ENCODE results near the gene IFNA14.

IFNA14 gene

GRCh38 chr9:21267485-21268346 lies 27.9 kb upstream of the IFNA14 start:
- POLR2A ChIA-PET (ENCODE audit: low non-redundant PET): no interaction called here
- no peak overlapping the region for H3K27ac ChIP-seq
- CTCF ChIA-PET: interaction anchor here (1.5 kb wide), 1 partner anchor 15 kb away, joined by 10 read pairs; no protein-coding TSS in a partner anchor
- no peak for TF ChIP-seq CTCF (conservative IDR thresholded peaks at IDR 0.05; ENCODE audit: low read depth)
- DNase-seq (ENCODE audit: low spot score): no peak

- POLR2A ChIA-PET (ENCODE audit: low non-redundant PET): no interaction called here
- CTCF ChIA-PET: interaction anchor here (0.8 to 1.5 kb wide), 2 partner anchors 14 kb away, joined by 4 to 10 read pairs; no protein-coding TSS in a partner anchor
- H3K27ac ChIP-seq: no peak overlapping the region
- no peak for DNase-seq (ENCODE audit: low spot score)
- no peak for TF ChIP-seq CTCF (conservative IDR thresholded peaks at IDR 0.05; ENCODE audit: low read depth)
Measured at GRCh38 chr9:21266733-21267484, 27.1 kb upstream of the IFNA14 start.

GRCh38 chr9:21265421-21266189 lies 25.8 kb upstream of the IFNA14 start:
- ChIA-PET CTCF (interaction anchor here (0.6 to 1.4 kb wide), 4 partner anchors 12 to 131 kb away, joined by 3 to 5 read pairs (median 4); no protein-coding TSS in a partner anchor), POLR2A (ENCODE audit: low non-redundant PET) (no interaction called here)
- no peak overlapping the region for H3K27ac ChIP-seq
- TF ChIP-seq CTCF (conservative IDR thresholded peaks at IDR 0.05; ENCODE audit: low read depth): no peak
- no peak for DNase-seq (ENCODE audit: low spot score)

- CTCF ChIA-PET: no interaction called here
- no peak overlapping the region for H3K27ac ChIP-seq
- DNase-seq (ENCODE audit: low spot score): no peak
- POLR2A ChIA-PET (ENCODE audit: low non-redundant PET): no interaction called here
- no peak for TF ChIP-seq CTCF (conservative IDR thresholded peaks at IDR 0.05; ENCODE audit: low read depth)
Measured at GRCh38 chr9:21255538-21256212, 15.9 kb upstream of the IFNA14 start.

- no peak overlapping the region for H3K27ac ChIP-seq
- TF ChIP-seq CTCF (conservative IDR thresholded peaks at IDR 0.05; ENCODE audit: low read depth): peak; percentile 79
- CTCF ChIA-PET: interaction anchor here (0.5 to 1.9 kb wide), 23 partner anchors 9 to 1071 kb away, joined by 3 to 12 read pairs (median 4); partner anchors contain the start of gene IFNA14
- POLR2A ChIA-PET (ENCODE audit: low non-redundant PET): no interaction called here
- peak; percentile 46 for DNase-seq (ENCODE audit: low spot score)
Measured at GRCh38 chr9:21252721-21253547, 13.1 kb upstream of the IFNA14 start.

All from RWPE1 (cell line).